NCI-H1092 (cell line): ENCODE data around the gene SYNDIG1.
"Not testable (repeated sequence)": the region's sequence is repeated elsewhere in the genome, so short reads cannot be mapped to it uniquely, and the experiment has no call there.

Experiments
- DNase-seq: peaks from one replicate; lab custom pipeline; 2025; lab: John Stamatoyannopoulos, UW

Gene SYNDIG1

GRCh38 chr20:24493661-24494459 lies 24.4 kb downstream of the SYNDIG1 start:
- DNase-seq = no peak

- no peak for DNase-seq
Measured at GRCh38 chr20:24494460-24494920, 25.1 kb downstream of the SYNDIG1 start.

- DNase-seq = no peak
Measured at GRCh38 chr20:24495266-24495665, 25.8 kb downstream of the SYNDIG1 start.

GRCh38 chr20:24497851-24498250 lies 28.4 kb downstream of the SYNDIG1 start:
- peak; percentile 20 for DNase-seq

GRCh38 chr20:24498641-24499040 lies 29.2 kb downstream of the SYNDIG1 start:
- no peak for DNase-seq

- no peak for DNase-seq
Measured at GRCh38 chr20:24499472-24499871, 30.0 kb downstream of the SYNDIG1 start.

GRCh38 chr20:24501764-24502556 lies 32.5 kb downstream of the SYNDIG1 start:
- DNase-seq = no peak

GRCh38 chr20:24502661-24503060 lies 33.2 kb downstream of the SYNDIG1 start:
- DNase-seq = no peak

GRCh38 chr20:24503352-24503931 lies 34.0 kb downstream of the SYNDIG1 start:
- DNase-seq = no peak

GRCh38 chr20:24504331-24505285 lies 35.2 kb downstream of the SYNDIG1 start:
- no peak for DNase-seq

GRCh38 chr20:24506146-24506545 lies 36.7 kb downstream of the SYNDIG1 start:
- no peak for DNase-seq

GRCh38 chr20:24506696-24507095 lies 37.3 kb downstream of the SYNDIG1 start:
- no peak for DNase-seq

- DNase-seq = no peak
Measured at GRCh38 chr20:24507182-24507853, 37.9 kb downstream of the SYNDIG1 start.

GRCh38 chr20:24512441-24512840 lies 43.0 kb downstream of the SYNDIG1 start:
- DNase-seq = not testable (repeated sequence)

- no peak for DNase-seq
Measured at GRCh38 chr20:24518515-24518914, 49.1 kb downstream of the SYNDIG1 start.

GRCh38 chr20:24519476-24519875 lies 50.0 kb downstream of the SYNDIG1 start:
- no peak for DNase-seq

GRCh38 chr20:24521032-24521431 lies 51.6 kb downstream of the SYNDIG1 start:
- DNase-seq = no peak

- DNase-seq = no peak
Measured at GRCh38 chr20:24522452-24523330, 53.3 kb downstream of the SYNDIG1 start.

GRCh38 chr20:24523661-24524060 lies 54.2 kb downstream of the SYNDIG1 start:
- DNase-seq = no peak
